Activated CD4-positive, alpha-beta T cell treated with anti-CD3 and anti-CD28 coated beads for 4 hours (primary cell): Measurements from ENCODE around the gene LRRC28.

Source experiments
- DNase-seq, 2 donors: peaks; one replicate each; pipeline ENCODE4 v3.0.0-alpha.2; 2020

Gene LRRC28

GRCh38 chr15:99250001-99250400, 1.3 kb upstream of the LRRC28 start:
- no peak for DNase-seq

GRCh38 chr15:99250494-99250856, 806 bp upstream of the LRRC28 start:
- DNase-seq, result no peak

- no peak for DNase-seq
Observed at GRCh38 chr15:99252326-99252725, 1.0 kb downstream of the LRRC28 start.

GRCh38 chr15:99253381-99254090, 2.3 kb downstream of the LRRC28 start:
- DNase-seq, result no peak

GRCh38 chr15:99257107-99257750, 5.9 kb downstream of the LRRC28 start:
- DNase-seq, result no peak

- DNase-seq, result no peak
Observed at GRCh38 chr15:99264125-99264524, 12.8 kb downstream of the LRRC28 start.

- no peak for DNase-seq
Observed at GRCh38 chr15:99265541-99266070, 14.3 kb downstream of the LRRC28 start.

- no peak for DNase-seq
Observed at GRCh38 chr15:99267957-99268356, 16.7 kb downstream of the LRRC28 start.

GRCh38 chr15:99268431-99268830, 17.1 kb downstream of the LRRC28 start:
- DNase-seq, result no peak

GRCh38 chr15:99273801-99274200, 22.5 kb downstream of the LRRC28 start:
- DNase-seq, result no peak

- DNase-seq, result no peak
Observed at GRCh38 chr15:99275061-99275460, 23.8 kb downstream of the LRRC28 start.

GRCh38 chr15:99275525-99276128, 24.3 kb downstream of the LRRC28 start:
- DNase-seq, result no peak

- DNase-seq, result no peak
Observed at GRCh38 chr15:99279290-99279689, 28.0 kb downstream of the LRRC28 start.

GRCh38 chr15:99279827-99280226, 28.5 kb downstream of the LRRC28 start:
- no peak for DNase-seq

- no peak for DNase-seq
Observed at GRCh38 chr15:99282121-99282520, 30.8 kb downstream of the LRRC28 start.

GRCh38 chr15:99282586-99282985, 31.3 kb downstream of the LRRC28 start:
- no peak for DNase-seq

- DNase-seq, result no peak
Observed at GRCh38 chr15:99283717-99284116, 32.4 kb downstream of the LRRC28 start.

GRCh38 chr15:99291643-99292042, 40.4 kb downstream of the LRRC28 start:
- DNase-seq, result no peak

GRCh38 chr15:99295840-99296239, 44.6 kb downstream of the LRRC28 start:
- DNase-seq, result no peak

GRCh38 chr15:99296386-99296785, 45.1 kb downstream of the LRRC28 start:
- DNase-seq, result no peak

- DNase-seq, result no peak
Observed at GRCh38 chr15:99303907-99304306, 52.6 kb downstream of the LRRC28 start.

- no peak for DNase-seq
Observed at GRCh38 chr15:99305761-99306505, 54.7 kb downstream of the LRRC28 start.

GRCh38 chr15:99306694-99307338, 55.5 kb downstream of the LRRC28 start:
- no peak for DNase-seq
